Measurements from ENCODE around the gene DSG1.
"Not testable (repeated sequence)": the region's sequence is repeated elsewhere in the genome, so short reads cannot be mapped to it uniquely, and the experiment has no call there.

The DSG1 gene

DNA sequence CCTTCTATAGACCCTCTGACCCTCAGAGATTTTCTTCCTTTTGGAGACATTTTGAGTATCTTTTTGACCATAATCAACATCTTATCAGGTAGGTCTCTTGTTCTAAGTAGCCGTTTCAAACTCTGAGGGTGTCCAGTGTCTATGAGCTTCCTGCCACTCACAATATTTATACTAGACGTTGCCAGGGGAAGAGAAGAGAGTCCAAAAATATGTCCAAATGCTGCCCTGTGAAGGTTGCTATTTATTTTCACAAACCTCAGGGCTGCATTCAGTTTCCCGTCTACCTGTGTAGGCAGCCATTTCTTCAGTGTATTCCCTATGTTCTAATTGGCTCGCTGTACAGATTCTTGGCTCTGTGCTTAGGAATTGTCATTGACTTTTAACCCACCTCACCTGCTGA is 986 bp upstream of the DSG1 start:
- no peaks in the 10 kb centered on the region for H3K4me1 Mint-ChIP-seq
- H3K27ac Mint-ChIP-seq: no peak overlapping the region
- TF ChIP-seq, protein P1, sequence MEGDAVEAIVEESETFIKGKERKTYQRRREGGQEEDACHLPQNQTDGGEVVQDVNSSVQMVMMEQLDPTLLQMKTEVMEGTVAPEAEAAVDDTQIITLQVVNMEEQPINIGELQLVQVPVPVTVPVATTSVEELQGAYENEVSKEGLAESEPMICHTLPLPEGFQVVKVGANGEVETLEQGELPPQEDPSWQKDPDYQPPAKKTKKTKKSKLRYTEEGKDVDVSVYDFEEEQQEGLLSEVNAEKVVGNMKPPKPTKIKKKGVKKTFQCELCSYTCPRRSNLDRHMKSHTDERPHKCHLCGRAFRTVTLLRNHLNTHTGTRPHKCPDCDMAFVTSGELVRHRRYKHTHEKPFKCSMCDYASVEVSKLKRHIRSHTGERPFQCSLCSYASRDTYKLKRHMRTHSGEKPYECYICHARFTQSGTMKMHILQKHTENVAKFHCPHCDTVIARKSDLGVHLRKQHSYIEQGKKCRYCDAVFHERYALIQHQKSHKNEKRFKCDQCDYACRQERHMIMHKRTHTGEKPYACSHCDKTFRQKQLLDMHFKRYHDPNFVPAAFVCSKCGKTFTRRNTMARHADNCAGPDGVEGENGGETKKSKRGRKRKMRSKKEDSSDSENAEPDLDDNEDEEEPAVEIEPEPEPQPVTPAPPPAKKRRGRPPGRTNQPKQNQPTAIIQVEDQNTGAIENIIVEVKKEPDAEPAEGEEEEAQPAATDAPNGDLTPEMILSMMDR (IDR thresholded peaks at IDR 0.05; ENCODE audit: unreplicated experiment in 3 of 3): no peak
- no peak overlapping the region for H3K4me3 Mint-ChIP-seq
- H3K36me3 Mint-ChIP-seq (ENCODE audit: low read depth): no peaks in the 10 kb centered on the region
- no peaks in the 10 kb centered on the region for H3K9me3 Mint-ChIP-seq
- H3K27me3 Mint-ChIP-seq (ENCODE audit: low read depth): no peaks in the 10 kb centered on the region

DNA sequence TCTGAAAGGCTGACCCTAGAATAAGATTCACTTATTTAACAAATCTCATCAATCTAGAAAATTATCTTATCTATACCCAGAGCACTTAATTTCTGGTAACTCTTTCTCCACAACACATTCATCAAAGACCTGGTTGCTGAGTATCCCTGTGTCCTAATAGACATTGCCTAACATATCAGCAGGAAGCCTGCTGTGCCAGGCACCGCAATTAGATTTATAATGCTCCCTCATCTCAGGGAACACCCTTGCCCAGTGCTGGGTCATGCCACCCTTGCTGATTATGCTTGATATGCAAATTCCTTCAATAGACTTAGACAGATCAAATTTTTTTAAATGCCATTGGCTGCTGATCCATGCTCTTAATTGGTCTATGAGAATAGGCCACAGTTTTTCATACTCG is 3.8 kb downstream of the DSG1 start:
- H3K4me3 Mint-ChIP-seq: no peak overlapping the region
- H3K36me3 Mint-ChIP-seq (ENCODE audit: low read depth): no peaks in the 10 kb centered on the region
- peaks cover 6% of the 10 kb centered on the region for H3K4me1 Mint-ChIP-seq
- TF ChIP-seq, protein P1 (IDR thresholded peaks at IDR 0.05; ENCODE audit: unreplicated experiment in 3 of 3): no peak
- H3K27me3 Mint-ChIP-seq (ENCODE audit: low read depth): no peaks in the 10 kb centered on the region
- H3K27ac Mint-ChIP-seq: no peak overlapping the region
- H3K9me3 Mint-ChIP-seq: no peaks in the 10 kb centered on the region

DNA sequence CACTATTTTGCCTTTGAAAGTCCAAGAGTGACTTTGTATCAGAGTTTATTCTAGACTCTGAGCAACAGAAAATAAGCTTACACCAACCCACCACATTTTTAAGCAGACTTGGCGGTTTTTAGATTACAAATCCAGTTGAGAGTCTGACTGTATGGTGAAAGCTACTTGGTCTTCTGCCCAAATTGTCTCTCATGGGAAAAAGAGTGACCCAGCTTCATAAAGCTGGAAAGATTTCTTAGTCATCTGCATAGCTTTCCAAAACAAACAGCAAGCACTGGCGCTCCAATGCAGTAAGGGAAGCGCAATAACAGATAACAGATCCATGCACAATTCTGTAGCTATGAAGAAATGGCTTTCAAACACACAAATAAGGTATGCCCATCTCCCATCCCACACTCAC is 7.1 kb downstream of the DSG1 start:
- TF ChIP-seq, protein P1 (IDR thresholded peaks at IDR 0.05; ENCODE audit: unreplicated experiment in 3 of 3): no peak
- Mint-ChIP-seq H3K9me3 (no peaks in the 10 kb centered on the region), H3K36me3 (ENCODE audit: low read depth) (no peaks in the 10 kb centered on the region), H3K27ac (peak overlapping the region in 2 of 3 experiments; percentile 54 to 66), H3K4me1 (peaks cover 6% of the 10 kb centered on the region), H3K4me3 (no peak overlapping the region), H3K27me3 (ENCODE audit: low read depth) (no peaks in the 10 kb centered on the region)

DNA sequence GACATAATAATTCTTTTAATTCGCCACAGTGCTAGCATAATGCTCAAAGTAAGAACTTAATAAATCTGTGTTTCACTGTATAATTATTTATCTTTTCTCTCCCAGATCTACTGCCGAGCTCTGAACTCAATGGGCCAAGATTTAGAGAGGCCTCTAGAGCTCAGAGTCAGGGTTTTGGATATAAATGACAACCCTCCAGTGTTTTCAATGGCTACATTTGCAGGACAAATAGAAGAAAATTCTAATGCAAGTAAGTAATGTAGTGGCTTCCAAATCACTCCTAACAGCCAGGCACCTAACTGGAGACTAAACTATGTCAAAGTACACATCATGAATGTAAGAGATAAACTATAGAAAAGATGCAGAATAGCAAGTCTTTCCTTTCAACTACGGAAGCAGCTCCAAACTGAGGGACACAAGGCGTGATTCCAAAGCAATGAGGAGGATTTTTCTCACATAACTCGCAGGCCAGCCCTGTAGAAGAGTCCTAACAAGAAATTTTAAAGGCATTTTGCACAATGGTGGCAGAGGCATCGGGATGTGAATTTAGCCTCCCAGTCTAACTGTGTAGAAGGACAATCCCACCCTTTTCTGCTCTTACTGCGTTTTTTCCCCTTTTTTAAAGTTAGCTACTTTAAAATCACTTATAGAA is 12.0 kb downstream of the DSG1 start:
- no peak overlapping the region for H3K4me3 Mint-ChIP-seq
- H3K27me3 Mint-ChIP-seq (ENCODE audit: low read depth): no peaks in the 10 kb centered on the region
- TF ChIP-seq, protein P1 (IDR thresholded peaks at IDR 0.05; ENCODE audit: unreplicated experiment in 3 of 3): no peak
- H3K36me3 Mint-ChIP-seq (ENCODE audit: low read depth): no peaks in the 10 kb centered on the region
- peaks cover under 1% of the 10 kb centered on the region for H3K4me1 Mint-ChIP-seq
- no peaks in the 10 kb centered on the region for H3K9me3 Mint-ChIP-seq
- no peak overlapping the region for H3K27ac Mint-ChIP-seq

DNA sequence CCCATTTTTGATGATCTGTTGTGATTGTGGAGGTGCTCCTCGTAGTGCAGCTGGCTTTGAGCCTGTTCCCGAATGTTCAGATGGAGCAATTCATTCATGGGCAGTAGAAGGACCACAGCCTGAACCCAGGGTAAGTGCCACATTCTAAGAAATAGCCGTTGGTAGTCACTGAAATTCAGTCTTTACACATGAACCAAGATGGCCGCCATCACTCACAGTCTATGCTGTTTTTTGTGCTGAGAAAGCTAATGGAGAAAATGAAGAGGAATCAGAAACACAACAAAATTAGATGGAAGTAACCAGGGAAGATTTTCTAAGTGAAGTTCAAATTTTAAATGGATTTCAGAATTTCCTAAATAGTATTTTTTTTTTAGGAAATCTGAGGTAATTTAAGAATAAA is 25.5 kb downstream of the DSG1 start:
- Mint-ChIP-seq H3K27ac (no peak overlapping the region), H3K36me3 (ENCODE audit: low read depth) (no peaks in the 10 kb centered on the region), H3K27me3 (ENCODE audit: low read depth) (no peaks in the 10 kb centered on the region), H3K4me1 (no peaks in the 10 kb centered on the region), H3K9me3 (no peaks in the 10 kb centered on the region), H3K4me3 (no peak overlapping the region)
- TF ChIP-seq, protein P1 (IDR thresholded peaks at IDR 0.05; ENCODE audit: unreplicated experiment in 3 of 3): no peak

DNA sequence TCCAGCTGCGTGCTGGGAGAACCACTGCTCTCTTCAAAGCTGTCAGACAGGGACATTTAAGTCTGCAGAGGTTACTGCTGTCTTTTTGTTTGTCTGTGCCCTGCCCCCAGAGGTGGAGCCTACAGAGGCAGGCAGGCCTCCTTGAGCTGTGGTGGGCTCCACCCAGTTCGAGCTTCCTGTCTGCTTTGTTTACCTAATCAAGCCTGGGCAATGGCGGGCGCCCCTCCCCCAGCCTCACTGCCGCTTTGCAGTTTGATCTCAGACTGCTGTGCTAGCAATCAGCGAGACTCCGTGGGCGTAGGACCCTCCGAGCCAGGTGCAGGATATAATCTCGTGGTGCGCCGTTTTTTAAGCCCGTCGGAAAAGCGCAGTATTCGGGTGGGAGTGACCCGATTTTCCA is 35.4 kb downstream of the DSG1 start:
- not testable (repeated sequence) for H3K36me3 Mint-ChIP-seq (ENCODE audit: low read depth); H3K9me3 Mint-ChIP-seq; H3K4me1 Mint-ChIP-seq; H3K27me3 Mint-ChIP-seq (ENCODE audit: low read depth); H3K4me3 Mint-ChIP-seq; H3K27ac Mint-ChIP-seq
